Left lung (tissue), 10 donors: Measurements from ENCODE around the gene DSCAM. TPM values are rescaled to one million over a fixed set of nuclear protein-coding genes. Genes with fewer than 3 reads are reported as not detected.

ENCODE experiments used
- ATAC-seq: fragments of 200-7000 bp; cut with Tn5 transposase; one replicate; pipeline ENCODE4 v1.9.1; 2020; ENCODE audit warnings: moderate library complexity
- DNase-seq, 4 donors: peaks; one replicate each; pipeline ENCODE4 v3.0.0-alpha.2; 2013 to 2020
- H3K27ac ChIP-seq, 2 donors: fragments of 200-600 bp; sonication (generic) in 1 of 2; one replicate each; pipeline versions ENCODE4 v1.5.0 to v1.8.0; 2020 to 2021
- H3K27me3 ChIP-seq, 2 donors: fragments of 200-600 bp; sonication (generic) in 1 of 2; one replicate each; pipeline versions ENCODE4 v1.5.0 to v1.8.0; 2020 to 2021
- H3K36me3 ChIP-seq, 2 donors: fragments of 200-600 bp; sonication (generic) in 1 of 2; one replicate each; pipeline versions ENCODE4 v1.5.0 to v1.8.0; 2020 to 2021
- H3K4me1 ChIP-seq, 2 donors: fragments of 200-600 bp; one replicate each; pipeline ENCODE4 v1.8.0; 2021
- H3K4me3 ChIP-seq, 2 donors: fragments of 200-600 bp; sonication (generic) in 1 of 2; one replicate each; pipeline versions ENCODE4 v1.5.0 to v1.8.0; 2020 to 2021; ENCODE audit warnings: mild to moderate bottlenecking in 1 of 2
- H3K9me3 ChIP-seq, 2 donors: fragments of 200-600 bp; sonication (generic) in 1 of 2; one replicate each; pipeline versions ENCODE4 v1.5.0 to v1.8.0; 2020 to 2021
- intact Hi-C, 2 donors: fragments of 100-400 bp; cut with DNase I; formaldehyde crosslinking; loops; one replicate each; pipeline versions ENCODE4 v1.11.2 to v1.14.2; 2022
- polyA plus RNA-seq, 6 donors: library from polyadenylated mRNA; unstranded; fragments of 120-200 nt; gene quantifications; one replicate each; pipeline ENCODE4 v1.2.1, GENCODE V29; 2013; ENCODE audit not compliant: insufficient read length in 6 of 6
- total RNA-seq, 2 donors: library from RNA; stranded (reverse); fragmentation: NEBNext Ultra II Directional; extraction: Animal tissue kit (Norgen Biotek cat#: 25700); gene quantifications; one replicate each; pipeline ENCODE4 v1.2.1, GENCODE V29; 2021
- TF ChIP-seq, protein P1 (sequence below), 2 donors: fragments of 200-600 bp; sonication (generic) in 1 of 2; IDR thresholded peaks; one replicate each; pipeline versions ENCODE4 v1.5.0 to v1.8.0; 2021; ENCODE audit warnings: antibody characterized with exemption in 2 of 2
- donor health status: DM: no; HTN: yes; CAD: no.
- donor health status: DM: no; HTN: no; CAD: no.

The DSCAM gene
- total and polyA plus RNA-seq, 8 donors = 0.03 to 0.24 (median 0.07) TPM; not detected in 1

- Histone ChIP-seq H3K27ac (no peak overlapping the region), H3K27me3 (no peaks in the 10 kb centered on the region), H3K4me1 (no peaks in the 10 kb centered on the region), H3K36me3 (no peaks in the 10 kb centered on the region), H3K4me3 (no peak overlapping the region), H3K9me3 (no peaks in the 10 kb centered on the region)
- no peak for ATAC-seq
- TF ChIP-seq, protein P1, sequence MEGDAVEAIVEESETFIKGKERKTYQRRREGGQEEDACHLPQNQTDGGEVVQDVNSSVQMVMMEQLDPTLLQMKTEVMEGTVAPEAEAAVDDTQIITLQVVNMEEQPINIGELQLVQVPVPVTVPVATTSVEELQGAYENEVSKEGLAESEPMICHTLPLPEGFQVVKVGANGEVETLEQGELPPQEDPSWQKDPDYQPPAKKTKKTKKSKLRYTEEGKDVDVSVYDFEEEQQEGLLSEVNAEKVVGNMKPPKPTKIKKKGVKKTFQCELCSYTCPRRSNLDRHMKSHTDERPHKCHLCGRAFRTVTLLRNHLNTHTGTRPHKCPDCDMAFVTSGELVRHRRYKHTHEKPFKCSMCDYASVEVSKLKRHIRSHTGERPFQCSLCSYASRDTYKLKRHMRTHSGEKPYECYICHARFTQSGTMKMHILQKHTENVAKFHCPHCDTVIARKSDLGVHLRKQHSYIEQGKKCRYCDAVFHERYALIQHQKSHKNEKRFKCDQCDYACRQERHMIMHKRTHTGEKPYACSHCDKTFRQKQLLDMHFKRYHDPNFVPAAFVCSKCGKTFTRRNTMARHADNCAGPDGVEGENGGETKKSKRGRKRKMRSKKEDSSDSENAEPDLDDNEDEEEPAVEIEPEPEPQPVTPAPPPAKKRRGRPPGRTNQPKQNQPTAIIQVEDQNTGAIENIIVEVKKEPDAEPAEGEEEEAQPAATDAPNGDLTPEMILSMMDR (IDR thresholded peaks at IDR 0.05) = no peak
- DNase-seq = no peak
- intact Hi-C loops = no loop called here
Observed at GRCh38 chr21:40425981-40426380, 421.0 kb downstream of the DSCAM start.

GRCh38 chr21:40422896-40423635 is 423.9 kb downstream of the DSCAM start:
- TF ChIP-seq, protein P1 (IDR thresholded peaks at IDR 0.05) = no peak
- DNase-seq = no peak
- no peak for ATAC-seq
- intact Hi-C loops = no loop called here
- no peaks in the 10 kb centered on the region for H3K27me3 ChIP-seq
- H3K9me3 ChIP-seq = peaks cover 0 to 13% of the 10 kb centered on the region in 2 donors
- no peak overlapping the region for H3K27ac ChIP-seq
- H3K4me3 ChIP-seq = no peak overlapping the region
- H3K4me1 ChIP-seq = no peaks in the 10 kb centered on the region
- H3K36me3 ChIP-seq = no peaks in the 10 kb centered on the region

GRCh38 chr21:40421121-40421520 is 425.8 kb downstream of the DSCAM start:
- H3K27ac ChIP-seq = no peak overlapping the region
- TF ChIP-seq, protein P1 (IDR thresholded peaks at IDR 0.05) = no peak
- H3K9me3 ChIP-seq = peaks cover 0 to 13% of the 10 kb centered on the region in 2 donors
- H3K36me3 ChIP-seq = no peaks in the 10 kb centered on the region
- no peaks in the 10 kb centered on the region for H3K27me3 ChIP-seq
- no peak overlapping the region for H3K4me3 ChIP-seq
- H3K4me1 ChIP-seq = no peaks in the 10 kb centered on the region
- no peak for ATAC-seq
- DNase-seq = no peak
- intact Hi-C loops = no loop called here

DNA sequence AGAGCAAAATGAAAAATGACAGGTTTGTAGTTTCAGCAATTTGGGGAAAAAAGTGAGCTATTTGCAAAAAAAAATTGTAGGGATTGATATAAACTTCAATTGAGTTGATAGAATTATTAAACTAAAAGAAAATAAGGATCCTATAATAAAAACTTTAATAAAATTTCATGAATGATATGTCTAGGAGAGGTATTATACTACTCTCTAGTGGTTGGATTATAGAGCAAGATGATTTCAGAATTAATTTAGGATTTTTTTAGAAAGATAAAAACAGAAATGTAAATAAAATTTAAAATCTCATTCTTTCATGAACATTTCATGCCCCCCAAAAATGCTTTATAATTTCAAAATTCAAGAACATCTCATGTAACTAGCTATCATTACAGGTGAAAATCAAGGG is 430.4 kb downstream of the DSCAM start:
- Histone ChIP-seq H3K36me3 (no peaks in the 10 kb centered on the region), H3K4me3 (no peak overlapping the region), H3K27ac (no peak overlapping the region), H3K4me1 (no peaks in the 10 kb centered on the region), H3K27me3 (no peaks in the 10 kb centered on the region), H3K9me3 (peaks cover 0 to 13% of the 10 kb centered on the region in 2 donors)
- DNase-seq = no peak
- intact Hi-C loops = no loop called here
- TF ChIP-seq, protein P1 (IDR thresholded peaks at IDR 0.05) = no peak
- no peak for ATAC-seq

DNA sequence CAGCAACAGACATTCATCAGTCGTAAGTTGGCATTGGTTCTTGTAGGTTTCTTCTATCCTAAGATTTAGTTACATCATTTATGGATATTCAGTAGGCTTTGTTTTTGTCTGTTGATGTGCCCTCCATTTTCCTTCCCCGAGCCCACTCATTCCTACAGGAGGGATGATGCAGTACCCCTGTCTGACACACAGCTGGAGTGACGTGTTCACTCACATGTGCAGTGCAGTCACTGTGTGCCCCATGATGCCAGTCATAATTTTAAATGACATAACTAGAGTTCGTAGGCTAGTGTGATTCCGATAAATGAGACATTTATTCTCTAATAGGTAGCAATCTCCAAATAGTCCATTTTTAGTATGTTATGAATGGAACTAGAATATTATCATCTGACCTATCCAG is 438.4 kb downstream of the DSCAM start:
- intact Hi-C loops = no loop called here
- TF ChIP-seq, protein P1 (IDR thresholded peaks at IDR 0.05) = no peak
- Histone ChIP-seq H3K9me3 (no peaks in the 10 kb centered on the region), H3K4me3 (no peak overlapping the region), H3K27ac (no peak overlapping the region), H3K36me3 (no peaks in the 10 kb centered on the region), H3K4me1 (no peaks in the 10 kb centered on the region), H3K27me3 (no peaks in the 10 kb centered on the region)
- ATAC-seq (no peak), DNase-seq (no peak)
